ENCODE results near the gene EPS8L2. TPM values are rescaled to one million over a fixed set of nuclear protein-coding genes. Genes with fewer than 3 reads are reported as not detected.
A peak's percentile ranks its signal among the peaks of the same experiment; 100 is the strongest.

Gene EPS8L2
- total and polyA plus RNA-seq, 2 donors: 3.9 to 28.8 TPM

- no peaks in the 10 kb centered on the region for H3K4me1 ChIP-seq (ENCODE audit: control insufficient read depth in 2 of 2, insufficient read depth in 2 of 2, low read length in 2 of 2)
- peaks cover 77 to 87% of the 10 kb centered on the region in 2 donors for H3K36me3 ChIP-seq (ENCODE audit: control insufficient read depth in 2 of 2, insufficient read depth in 2 of 2, low read length in 1 of 2)
- H3K27me3 ChIP-seq (ENCODE audit: control insufficient read depth in 2 of 2, insufficient read depth in 1 of 2, low read length in 1 of 2): no peaks in the 10 kb centered on the region
- no peaks in the 10 kb centered on the region for H3K9me3 ChIP-seq (ENCODE audit: control insufficient read depth in 2 of 2, insufficient read depth in 1 of 2, low read length in 1 of 2)
- no peak overlapping the region for H3K27ac ChIP-seq (ENCODE audit: low read depth in 1 of 2, low read length in 1 of 2)
- H3K4me3 ChIP-seq (ENCODE audit: low read length in 2 of 2): no peak overlapping the region
- no peak for DNase-seq (ENCODE audit: low read depth in 6 of 9, low spot score in 9 of 9)
Measured at GRCh38 chr11:760236-760635, 54.2 kb downstream of the EPS8L2 start.

- no peaks in the 10 kb centered on the region for H3K4me1 ChIP-seq (ENCODE audit: control insufficient read depth in 2 of 2, insufficient read depth in 2 of 2, low read length in 2 of 2)
- 96% methylated on average over 8 of the region's 8 CpGs for WGBS
- H3K27me3 ChIP-seq (ENCODE audit: control insufficient read depth in 2 of 2, insufficient read depth in 1 of 2, low read length in 1 of 2): no peaks in the 10 kb centered on the region
- no peak overlapping the region for H3K4me3 ChIP-seq (ENCODE audit: low read length in 2 of 2)
- no peak for DNase-seq (ENCODE audit: low read depth in 6 of 9, low spot score in 9 of 9)
- peaks cover 82% of the 10 kb centered on the region in 2 donors for H3K36me3 ChIP-seq (ENCODE audit: control insufficient read depth in 2 of 2, insufficient read depth in 2 of 2, low read length in 1 of 2)
- no peak overlapping the region for H3K27ac ChIP-seq (ENCODE audit: low read depth in 1 of 2, low read length in 1 of 2)
- no peaks in the 10 kb centered on the region for H3K9me3 ChIP-seq (ENCODE audit: control insufficient read depth in 2 of 2, insufficient read depth in 1 of 2, low read length in 1 of 2)
Measured at GRCh38 chr11:761526-762108, 55.6 kb downstream of the EPS8L2 start.

- no peak overlapping the region for H3K4me3 ChIP-seq (ENCODE audit: low read length in 2 of 2)
- H3K27ac ChIP-seq (ENCODE audit: low read depth in 1 of 2, low read length in 1 of 2): no peak overlapping the region
- WGBS: 71% methylated on average over 10 of the region's 10 CpGs
- H3K9me3 ChIP-seq (ENCODE audit: control insufficient read depth in 2 of 2, insufficient read depth in 1 of 2, low read length in 1 of 2): no peaks in the 10 kb centered on the region
- no peaks in the 10 kb centered on the region for H3K27me3 ChIP-seq (ENCODE audit: control insufficient read depth in 2 of 2, insufficient read depth in 1 of 2, low read length in 1 of 2)
- DNase-seq (ENCODE audit: low read depth in 6 of 9, low spot score in 9 of 9): peak in 1 of 9 donors; percentile 28
- H3K36me3 ChIP-seq (ENCODE audit: control insufficient read depth in 2 of 2, insufficient read depth in 2 of 2, low read length in 1 of 2): peaks cover 74 to 86% of the 10 kb centered on the region in 2 donors
- no peaks in the 10 kb centered on the region for H3K4me1 ChIP-seq (ENCODE audit: control insufficient read depth in 2 of 2, insufficient read depth in 2 of 2, low read length in 2 of 2)
Measured at GRCh38 chr11:762421-763072, 56.5 kb downstream of the EPS8L2 start.

GRCh38 chr11:763073-763463 lies 57.0 kb downstream of the EPS8L2 start:
- H3K27ac ChIP-seq (ENCODE audit: low read depth in 1 of 2, low read length in 1 of 2): no peak overlapping the region
- H3K4me1 ChIP-seq (ENCODE audit: control insufficient read depth in 2 of 2, insufficient read depth in 2 of 2, low read length in 2 of 2): no peaks in the 10 kb centered on the region
- no peaks in the 10 kb centered on the region for H3K9me3 ChIP-seq (ENCODE audit: control insufficient read depth in 2 of 2, insufficient read depth in 1 of 2, low read length in 1 of 2)
- peaks cover 72 to 81% of the 10 kb centered on the region in 2 donors for H3K36me3 ChIP-seq (ENCODE audit: control insufficient read depth in 2 of 2, insufficient read depth in 2 of 2, low read length in 1 of 2)
- H3K4me3 ChIP-seq (ENCODE audit: low read length in 2 of 2): no peak overlapping the region
- no peak for DNase-seq (ENCODE audit: low read depth in 6 of 9, low spot score in 9 of 9)
- H3K27me3 ChIP-seq (ENCODE audit: control insufficient read depth in 2 of 2, insufficient read depth in 1 of 2, low read length in 1 of 2): no peaks in the 10 kb centered on the region
- WGBS: 96% methylated on average over 24 of the region's 24 CpGs

- Histone ChIP-seq H3K27me3 (ENCODE audit: control insufficient read depth in 2 of 2, insufficient read depth in 1 of 2, low read length in 1 of 2) (no peaks in the 10 kb centered on the region), H3K4me1 (ENCODE audit: control insufficient read depth in 2 of 2, insufficient read depth in 2 of 2, low read length in 2 of 2) (no peaks in the 10 kb centered on the region), H3K36me3 (ENCODE audit: control insufficient read depth in 2 of 2, insufficient read depth in 2 of 2, low read length in 1 of 2) (peaks cover 72 to 79% of the 10 kb centered on the region in 2 donors), H3K9me3 (ENCODE audit: control insufficient read depth in 2 of 2, insufficient read depth in 1 of 2, low read length in 1 of 2) (no peaks in the 10 kb centered on the region), H3K4me3 (ENCODE audit: low read length in 2 of 2) (no peak overlapping the region), H3K27ac (ENCODE audit: low read depth in 1 of 2, low read length in 1 of 2) (peak overlapping the region in 1 of 2 donors; percentile 2)
- DNase-seq (ENCODE audit: low read depth in 6 of 9, low spot score in 9 of 9): no peak
- WGBS: 98% methylated on average over 22 of the region's 22 CpGs
Measured at GRCh38 chr11:763549-764321, 57.7 kb downstream of the EPS8L2 start.

- no peak for DNase-seq (ENCODE audit: low read depth in 6 of 9, low spot score in 9 of 9)
- 96% methylated on average over 18 of the region's 18 CpGs for WGBS
- Histone ChIP-seq H3K9me3 (ENCODE audit: control insufficient read depth in 2 of 2, insufficient read depth in 1 of 2, low read length in 1 of 2) (no peaks in the 10 kb centered on the region), H3K27me3 (ENCODE audit: control insufficient read depth in 2 of 2, insufficient read depth in 1 of 2, low read length in 1 of 2) (no peaks in the 10 kb centered on the region), H3K4me3 (ENCODE audit: low read length in 2 of 2) (no peak overlapping the region), H3K4me1 (ENCODE audit: control insufficient read depth in 2 of 2, insufficient read depth in 2 of 2, low read length in 2 of 2) (no peaks in the 10 kb centered on the region), H3K27ac (ENCODE audit: low read depth in 1 of 2, low read length in 1 of 2) (no peak overlapping the region), H3K36me3 (ENCODE audit: control insufficient read depth in 2 of 2, insufficient read depth in 2 of 2, low read length in 1 of 2) (peaks cover 65 to 77% of the 10 kb centered on the region in 2 donors)
Measured at GRCh38 chr11:764322-765024, 58.4 kb downstream of the EPS8L2 start.

- Histone ChIP-seq H3K4me3 (ENCODE audit: low read length in 2 of 2) (no peak overlapping the region), H3K27me3 (ENCODE audit: control insufficient read depth in 2 of 2, insufficient read depth in 1 of 2, low read length in 1 of 2) (no peaks in the 10 kb centered on the region), H3K36me3 (ENCODE audit: control insufficient read depth in 2 of 2, insufficient read depth in 2 of 2, low read length in 1 of 2) (peaks cover 62 to 76% of the 10 kb centered on the region in 2 donors), H3K9me3 (ENCODE audit: control insufficient read depth in 2 of 2, insufficient read depth in 1 of 2, low read length in 1 of 2) (no peaks in the 10 kb centered on the region), H3K4me1 (ENCODE audit: control insufficient read depth in 2 of 2, insufficient read depth in 2 of 2, low read length in 2 of 2) (no peaks in the 10 kb centered on the region), H3K27ac (ENCODE audit: low read depth in 1 of 2, low read length in 1 of 2) (no peak overlapping the region)
- DNase-seq (ENCODE audit: low read depth in 6 of 9, low spot score in 9 of 9): peak in 3 of 9 donors; percentile 26 to 65 (median 53)
- WGBS: 83% methylated on average over 19 of the region's 19 CpGs
Measured at GRCh38 chr11:765025-765801, 59.2 kb downstream of the EPS8L2 start.

GRCh38 chr11:765802-766091 lies 59.7 kb downstream of the EPS8L2 start:
- WGBS: 97% methylated on average over 8 of the region's 8 CpGs
- Histone ChIP-seq H3K4me1 (ENCODE audit: control insufficient read depth in 2 of 2, insufficient read depth in 2 of 2, low read length in 2 of 2) (no peaks in the 10 kb centered on the region), H3K27me3 (ENCODE audit: control insufficient read depth in 2 of 2, insufficient read depth in 1 of 2, low read length in 1 of 2) (no peaks in the 10 kb centered on the region), H3K27ac (ENCODE audit: low read depth in 1 of 2, low read length in 1 of 2) (no peak overlapping the region), H3K36me3 (ENCODE audit: control insufficient read depth in 2 of 2, insufficient read depth in 2 of 2, low read length in 1 of 2) (peaks cover 62 to 76% of the 10 kb centered on the region in 2 donors), H3K4me3 (ENCODE audit: low read length in 2 of 2) (no peak overlapping the region), H3K9me3 (ENCODE audit: control insufficient read depth in 2 of 2, insufficient read depth in 1 of 2, low read length in 1 of 2) (no peaks in the 10 kb centered on the region)
- no peak for DNase-seq (ENCODE audit: low read depth in 6 of 9, low spot score in 9 of 9)
